ENCODE data around the gene MBD6. TPM values are rescaled to one million over a fixed set of nuclear protein-coding genes. Genes with fewer than 3 reads are reported as not detected.

Gene MBD6
- total RNA-seq, 1 donor from 2014 or later, result 3.6 TPM

GRCh38 chr12:57550641-57551549 is 28.3 kb downstream of the MBD6 start:
- peak overlapping the region; percentile 79 for H3K4me3 ChIP-seq
- no peak overlapping the region for H3K27ac ChIP-seq
- H2AFZ ChIP-seq (replicated peaks), result peak overlapping the region; percentile 91
- DNase-seq (ENCODE audit: low spot score), result no peak
- H4K20me1 ChIP-seq (ENCODE audit: low read depth), result peaks cover 52% of the 10 kb centered on the region
- H3K4me3 Mint-ChIP-seq, result peak overlapping the region; percentile 87
- H3K4me2 ChIP-seq, result peak overlapping the region; percentile 90
- H3K27me3 Mint-ChIP-seq (ENCODE audit: insufficient read depth, low read depth), result peaks cover 36% of the 10 kb centered on the region
- no peak overlapping the region for H3K27ac Mint-ChIP-seq
- H3K9me3 ChIP-seq (ENCODE audit: low read depth), result no peaks in the 10 kb centered on the region
- H3K27me3 ChIP-seq, result peaks cover 24% of the 10 kb centered on the region
- H3K4me1 Mint-ChIP-seq, result peaks cover 53% of the 10 kb centered on the region
- no peaks in the 10 kb centered on the region for H3K36me3 ChIP-seq
- H3K9ac ChIP-seq, result no peak overlapping the region
- peaks cover 47% of the 10 kb centered on the region for H3K79me2 ChIP-seq (ENCODE audit: low read depth)
- TF ChIP-seq CTCF (IDR thresholded peaks at IDR 0.05) (no peak), EZH2 (IDR thresholded peaks at IDR 0.05) (no peak)
- no peaks in the 10 kb centered on the region for H3K9me3 Mint-ChIP-seq
- peaks cover 37% of the 10 kb centered on the region for H3K4me1 ChIP-seq
- H3K36me3 Mint-ChIP-seq, result no peaks in the 10 kb centered on the region
- peaks cover 45% of the 10 kb centered on the region for H3F3A ChIP-seq (ENCODE audit: low read depth)

GRCh38 chr12:57551637-57552305 is 29.1 kb downstream of the MBD6 start:
- Histone ChIP-seq H3K4me1 (peaks cover 33% of the 10 kb centered on the region), H3K4me3 (no peak overlapping the region), H3K27ac (no peak overlapping the region), H2AFZ (replicated peaks) (no peak overlapping the region), H3K36me3 (no peaks in the 10 kb centered on the region), H4K20me1 (ENCODE audit: low read depth) (peaks cover 56% of the 10 kb centered on the region), H3K9me3 (ENCODE audit: low read depth) (no peaks in the 10 kb centered on the region), H3K9ac (no peak overlapping the region), H3K79me2 (ENCODE audit: low read depth) (peaks cover 38% of the 10 kb centered on the region), H3F3A (ENCODE audit: low read depth) (peaks cover 48% of the 10 kb centered on the region), H3K27me3 (peaks cover 24% of the 10 kb centered on the region), H3K4me2 (peak overlapping the region; percentile 70)
- Mint-ChIP-seq H3K27ac (no peak overlapping the region), H3K4me3 (peak overlapping the region; percentile 87), H3K27me3 (ENCODE audit: insufficient read depth, low read depth) (peaks cover 38% of the 10 kb centered on the region), H3K4me1 (peaks cover 48% of the 10 kb centered on the region), H3K36me3 (no peaks in the 10 kb centered on the region), H3K9me3 (no peaks in the 10 kb centered on the region)
- TF ChIP-seq EZH2phosphoT487 (IDR thresholded peaks at IDR 0.05), result no peak
- no peak for TF ChIP-seq CTCF (IDR thresholded peaks at IDR 0.05)
- TF ChIP-seq EZH2 (IDR thresholded peaks at IDR 0.05), result no peak
- DNase-seq (ENCODE audit: low spot score), result no peak

DNA sequence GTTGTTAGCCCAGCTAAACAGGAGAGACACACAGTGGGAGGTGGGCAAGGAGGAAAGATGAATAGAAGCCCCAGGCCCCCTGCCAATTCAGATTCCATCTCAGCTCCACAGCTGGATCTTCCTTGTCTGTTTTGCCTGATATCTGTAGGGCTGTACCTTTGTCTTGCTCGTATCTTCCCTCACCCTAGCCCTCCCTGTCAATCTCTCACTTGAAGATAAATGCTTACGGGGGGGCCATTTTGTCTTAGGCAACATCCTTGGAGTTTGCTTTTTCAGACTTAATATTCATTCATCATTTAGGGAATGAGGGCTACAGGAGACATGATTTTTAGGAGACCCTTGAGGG is 29.7 kb downstream of the MBD6 start:
- Histone ChIP-seq H3K4me2 (peak overlapping the region; percentile 70), H3F3A (ENCODE audit: low read depth) (peaks cover 52% of the 10 kb centered on the region), H3K9me3 (ENCODE audit: low read depth) (no peaks in the 10 kb centered on the region), H3K9ac (no peak overlapping the region), H3K36me3 (no peaks in the 10 kb centered on the region), H4K20me1 (ENCODE audit: low read depth) (peaks cover 57% of the 10 kb centered on the region), H3K79me2 (ENCODE audit: low read depth) (peaks cover 37% of the 10 kb centered on the region), H3K4me3 (peak overlapping the region; percentile 10), H2AFZ (replicated peaks) (no peak overlapping the region), H3K4me1 (peaks cover 33% of the 10 kb centered on the region), H3K27me3 (peaks cover 24% of the 10 kb centered on the region), H3K27ac (peak overlapping the region; percentile 59)
- no peaks in the 10 kb centered on the region for H3K36me3 Mint-ChIP-seq
- peaks cover 37% of the 10 kb centered on the region for H3K27me3 Mint-ChIP-seq (ENCODE audit: insufficient read depth, low read depth)
- TF ChIP-seq EZH2 (IDR thresholded peaks at IDR 0.05), result no peak
- TF ChIP-seq EZH2phosphoT487 (IDR thresholded peaks at IDR 0.05), result no peak
- no peak for TF ChIP-seq CTCF (IDR thresholded peaks at IDR 0.05)
- no peaks in the 10 kb centered on the region for H3K9me3 Mint-ChIP-seq
- peak overlapping the region; percentile 4 for H3K4me3 Mint-ChIP-seq
- peak; percentile 34 for DNase-seq (ENCODE audit: low spot score)
- H3K27ac Mint-ChIP-seq, result no peak overlapping the region
- H3K4me1 Mint-ChIP-seq, result peaks cover 45% of the 10 kb centered on the region

Measured in neural progenitor cell (in vitro differentiated cells).